ENCODE results near the gene PSMB7.
"Not testable (repeated sequence)": the region's sequence is repeated elsewhere in the genome, so short reads cannot be mapped to it uniquely, and the experiment has no call there.

PSMB7 gene

DNA sequence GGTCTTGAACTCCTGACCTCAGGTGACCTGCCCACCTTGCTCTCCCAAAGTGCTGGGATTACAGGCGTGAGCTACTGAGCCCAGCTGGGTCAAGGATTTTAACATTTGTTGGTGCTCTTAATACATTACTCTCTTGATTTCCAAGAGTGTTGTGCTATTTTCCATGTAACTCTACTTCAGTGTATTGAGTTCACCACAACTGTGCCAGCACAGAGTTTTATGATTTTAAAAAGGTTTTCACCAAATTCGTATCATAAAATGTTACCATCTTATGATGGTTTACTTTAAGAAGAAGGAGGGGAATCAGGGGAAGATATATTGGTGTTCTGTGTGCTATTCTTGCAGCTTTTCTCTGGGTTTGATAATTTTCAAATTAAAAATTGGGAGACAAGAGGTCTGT lies 28.4 kb upstream of the PSMB7 start:
- no peak for DNase-seq (ENCODE audit: low read depth)

GRCh38 chr9:124442826-124443225 lies 27.6 kb upstream of the PSMB7 start:
- no peak for DNase-seq (ENCODE audit: low read depth)

GRCh38 chr9:124442379-124442778 lies 27.1 kb upstream of the PSMB7 start:
- no peak for DNase-seq (ENCODE audit: low read depth)

- DNase-seq (ENCODE audit: low read depth) = no peak
Measured at GRCh38 chr9:124441291-124441690, 26.0 kb upstream of the PSMB7 start.

DNA sequence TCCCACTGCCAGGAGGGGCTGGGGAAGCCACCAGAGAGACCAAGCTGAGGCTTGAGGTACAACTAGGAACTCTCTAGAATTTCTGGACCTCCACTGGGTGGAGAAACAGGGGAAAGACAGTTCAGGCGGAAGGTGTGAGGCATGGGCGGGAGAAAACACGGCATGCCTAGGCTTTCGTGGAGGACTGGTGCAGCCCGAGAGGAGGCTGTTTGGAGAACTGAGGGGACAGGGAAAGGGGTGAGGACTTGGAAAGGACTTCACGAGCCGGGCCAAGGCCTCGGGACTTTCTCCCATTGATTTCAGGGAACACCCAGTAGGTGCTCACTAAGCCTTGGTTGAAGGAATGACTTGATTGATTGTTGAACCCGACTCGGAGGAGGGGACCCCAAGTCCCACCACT lies 25.5 kb upstream of the PSMB7 start:
- no peak for DNase-seq (ENCODE audit: low read depth)

GRCh38 chr9:124439686-124440243 lies 24.5 kb upstream of the PSMB7 start:
- no peak for DNase-seq (ENCODE audit: low read depth)

DNA sequence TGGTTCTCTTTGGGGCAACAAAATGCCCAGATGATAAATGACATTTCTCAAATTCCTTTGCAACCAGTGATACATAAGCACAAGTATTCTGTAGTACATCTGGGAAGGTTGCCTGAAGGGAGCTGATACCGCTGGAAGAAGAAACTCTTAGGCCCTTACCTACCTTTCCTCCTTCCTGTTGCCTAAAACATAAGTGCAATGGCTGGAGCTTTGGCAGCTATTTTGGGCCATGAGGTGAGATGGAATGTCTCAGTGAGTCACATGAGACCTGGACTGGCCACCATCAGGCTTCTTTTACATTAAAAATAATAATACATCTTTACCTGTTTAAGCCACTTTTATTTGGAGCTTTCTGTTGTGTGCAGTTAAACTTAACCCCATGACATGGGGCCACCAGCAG lies 23.8 kb upstream of the PSMB7 start:
- no peak for DNase-seq (ENCODE audit: low read depth)

GRCh38 chr9:124438091-124438490 lies 22.8 kb upstream of the PSMB7 start:
- DNase-seq (ENCODE audit: low read depth) = no peak

- no peak for DNase-seq (ENCODE audit: low read depth)
Measured at GRCh38 chr9:124437086-124437485, 21.8 kb upstream of the PSMB7 start.

- DNase-seq (ENCODE audit: low read depth) = no peak
Measured at GRCh38 chr9:124436320-124436719, 21.1 kb upstream of the PSMB7 start.

DNA sequence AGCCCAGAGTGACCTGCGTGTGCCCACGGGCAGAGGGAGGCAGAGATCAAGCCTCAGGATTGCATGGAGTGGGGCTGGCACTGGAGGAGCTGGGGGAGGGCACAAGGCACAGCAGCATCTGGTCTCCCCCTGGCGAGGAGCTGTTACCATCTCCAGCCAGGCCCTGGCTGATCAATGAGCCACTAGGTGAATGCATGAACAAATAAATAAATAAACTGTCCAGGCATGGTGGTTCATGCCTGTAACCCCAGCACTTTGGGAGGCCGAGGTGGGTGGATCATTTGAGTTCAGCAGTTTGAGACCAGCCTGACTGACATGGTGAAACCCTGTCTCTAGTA lies 14.3 kb upstream of the PSMB7 start:
- DNase-seq (ENCODE audit: low read depth) = no peak

GRCh38 chr9:124428751-124429529 lies 13.7 kb upstream of the PSMB7 start:
- DNase-seq (ENCODE audit: low read depth) = no peak

GRCh38 chr9:124427281-124427680 lies 12.0 kb upstream of the PSMB7 start:
- DNase-seq (ENCODE audit: low read depth) = no peak

GRCh38 chr9:124426361-124426760 lies 11.1 kb upstream of the PSMB7 start:
- no peak for DNase-seq (ENCODE audit: low read depth)

- DNase-seq (ENCODE audit: low read depth) = not testable (repeated sequence)
Measured at GRCh38 chr9:124425733-124426132, 10.5 kb upstream of the PSMB7 start.

DNA sequence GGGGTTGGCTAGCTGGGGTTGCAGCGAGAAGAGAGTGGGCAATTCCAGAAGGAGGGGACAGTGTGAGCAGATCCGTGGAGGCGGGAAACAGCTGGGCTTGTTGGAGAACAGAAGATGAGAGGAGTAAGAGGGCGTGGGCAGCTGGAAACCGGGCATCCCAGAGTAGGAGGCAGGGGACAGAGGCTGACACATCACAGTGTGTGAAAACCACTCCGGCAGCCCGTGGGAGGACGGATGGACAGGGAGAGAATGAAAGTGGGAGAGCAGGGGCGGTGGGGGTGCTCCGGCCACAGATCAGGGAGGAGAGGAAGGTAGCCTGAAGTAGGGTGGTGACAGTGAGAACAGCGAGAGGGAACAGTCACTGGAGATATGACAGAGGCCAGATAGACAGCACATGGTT lies 8.3 kb upstream of the PSMB7 start:
- DNase-seq (ENCODE audit: low read depth) = no peak

GRCh38 chr9:124423155-124423554 lies 7.9 kb upstream of the PSMB7 start:
- DNase-seq (ENCODE audit: low read depth) = no peak

GRCh38 chr9:124420991-124421543 lies 5.8 kb upstream of the PSMB7 start:
- peak; percentile 8 for DNase-seq (ENCODE audit: low read depth)

- DNase-seq (ENCODE audit: low read depth) = no peak
Measured at GRCh38 chr9:124419832-124420489, 4.7 kb upstream of the PSMB7 start.

GRCh38 chr9:124415852-124416484 lies 726 bp upstream of the PSMB7 start:
- DNase-seq (ENCODE audit: low read depth) = no peak

GRCh38 chr9:124414612-124415011 lies 630 bp downstream of the PSMB7 start:
- DNase-seq (ENCODE audit: low read depth) = no peak

- peak; percentile 36 for DNase-seq (ENCODE audit: low read depth)
Measured at GRCh38 chr9:124412228-124412575, 3.0 kb downstream of the PSMB7 start.
